IgD-negative memory B cell (primary cell): Measurements from ENCODE around the gene UBE2S. TPM values are rescaled to one million over a fixed set of nuclear protein-coding genes. Genes with fewer than 3 reads are reported as not detected.

Experiments
- H3K27ac Mint-ChIP-seq, 3 donors: one replicate each; pipeline ENCODE4 v1.8.0; 2020 to 2022; ENCODE audit warnings: mild to moderate bottlenecking in 3 of 3, mixed read lengths in 3 of 3, moderate library complexity in 1 of 3
- H3K27me3 Mint-ChIP-seq: one replicate; pipeline ENCODE4 v1.8.0; 2021; ENCODE audit warnings: mixed read lengths
- H3K36me3 Mint-ChIP-seq: one replicate; pipeline ENCODE4 v1.8.0; 2020; ENCODE audit warnings: mild to moderate bottlenecking, mixed read lengths
- H3K4me1 Mint-ChIP-seq, 3 donors: one replicate each; pipeline ENCODE4 v1.8.0; 2020 to 2022; ENCODE audit warnings: mixed read lengths in 3 of 3, mild to moderate bottlenecking in 1 of 3
- H3K4me3 Mint-ChIP-seq, 4 donors: one replicate each; pipeline ENCODE4 v1.8.0; 2020 to 2022; ENCODE audit warnings: mild to moderate bottlenecking in 4 of 4, mixed read lengths in 4 of 4, moderate library complexity in 3 of 4
- H3K9me3 Mint-ChIP-seq, 3 donors: one replicate each; pipeline ENCODE4 v1.8.0; 2020 to 2021; ENCODE audit warnings: mixed read lengths in 3 of 3, mild to moderate bottlenecking in 1 of 3
- polyA plus RNA-seq: library from polyadenylated mRNA; unstranded; fragments of 300-500 nt; fragmentation: Illumina TruSeq; gene quantifications from one replicate; pipeline ENCODE4 v1.2.3, GENCODE V29; 2021

UBE2S gene
- polyA plus RNA-seq, 1 donor from 2014 or later: 37.6 TPM

DNA sequence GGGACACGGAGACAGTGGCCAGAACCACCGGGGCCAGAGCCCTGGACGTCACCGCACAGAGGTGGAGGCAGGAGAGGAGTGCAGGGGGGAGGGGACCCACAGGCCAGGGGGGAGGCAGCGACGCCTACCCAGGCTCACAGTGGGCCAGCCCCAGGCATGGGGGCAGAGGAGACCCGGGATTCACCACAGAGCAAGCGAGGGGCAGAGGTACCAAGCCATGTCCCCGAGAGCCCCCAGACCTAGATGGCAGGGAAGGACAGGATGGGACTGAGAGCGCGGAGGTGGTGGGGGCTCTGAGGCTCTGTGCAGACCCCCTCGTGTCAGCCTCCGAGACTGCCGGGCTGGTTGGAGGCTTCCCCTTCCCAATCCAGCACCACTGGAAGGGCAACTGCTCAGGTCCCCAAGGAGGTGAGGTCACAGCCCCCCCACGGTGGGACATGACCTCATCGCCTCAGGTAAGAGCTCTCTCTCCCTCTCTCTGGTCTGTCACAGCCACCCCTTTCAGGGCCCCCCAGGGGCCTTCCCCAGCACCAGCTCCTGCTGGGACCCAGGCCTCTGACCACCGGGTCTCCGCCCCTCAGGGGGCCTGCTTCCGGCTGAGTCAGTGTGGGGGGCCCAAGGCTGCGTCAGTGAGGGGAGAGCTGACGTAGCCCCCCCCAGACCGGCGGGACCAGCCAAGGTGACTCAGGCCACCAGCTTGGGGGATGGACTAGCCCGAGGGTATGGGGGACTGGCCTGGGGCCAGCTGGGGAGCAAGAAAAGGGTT, 35.1 kb downstream of the UBE2S start:
- Mint-ChIP-seq H3K9me3 (peaks cover 0 to 4% (median 0%) of the 10 kb centered on the region in 3 donors), H3K27me3 (peaks cover 25% of the 10 kb centered on the region), H3K36me3 (no peaks in the 10 kb centered on the region), H3K4me3 (peak overlapping the region in 1 of 4 donors; percentile 54), H3K27ac (no peak overlapping the region), H3K4me1 (peaks cover 0 to 9% (median 7%) of the 10 kb centered on the region in 3 donors)

DNA sequence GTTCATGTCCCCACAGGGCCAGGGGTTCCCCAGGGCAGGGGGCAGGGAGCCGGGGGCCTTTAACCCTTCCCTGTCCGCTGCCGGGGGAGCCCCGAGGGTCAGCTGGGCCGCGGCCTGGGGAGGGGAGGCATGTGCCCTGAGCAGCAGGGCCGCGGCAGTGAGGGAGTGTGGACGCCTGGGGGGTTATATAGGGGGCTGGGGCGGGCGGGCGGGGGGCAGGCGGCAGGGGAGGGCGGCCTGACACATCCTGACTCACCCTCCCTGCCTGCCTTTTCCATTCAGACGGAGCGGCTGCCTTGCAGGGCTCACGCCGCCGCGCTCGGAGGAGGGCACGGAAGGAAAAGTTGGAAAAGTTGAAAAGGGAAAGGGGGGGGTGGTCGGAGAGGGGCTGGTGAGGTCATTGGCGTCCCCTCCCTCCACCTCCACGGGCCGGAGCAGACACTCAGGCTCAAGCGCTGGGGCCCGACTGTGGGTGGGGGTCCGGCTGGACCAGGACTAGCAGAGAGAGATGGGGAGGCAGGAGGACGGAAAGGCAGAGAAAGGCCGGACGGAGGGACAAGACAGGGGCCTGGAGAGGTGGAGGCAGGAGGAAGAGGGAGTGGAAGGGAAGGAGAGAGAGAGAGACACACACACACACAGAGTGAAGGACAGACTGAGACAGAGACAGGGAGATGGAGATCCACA, 37.1 kb downstream of the UBE2S start, which contains the start of gene IL11:
Gene IL11, minus strand, starts transcription at position 159 of the 684 bp plus-strand sequence. Its CDS starts 153 bp downstream, at position 6.
- H3K4me3 Mint-ChIP-seq: peak within 1 kb of the TSS; percentile 8 to 90 (median 63)
- H3K9me3 Mint-ChIP-seq: peaks cover 0 to 4% (median 0%) of the 10 kb centered on the region in 3 donors
- peaks cover 0 to 9% (median 7%) of the 10 kb centered on the region in 3 donors for H3K4me1 Mint-ChIP-seq
- H3K36me3 Mint-ChIP-seq: no peaks in the 10 kb centered on the region
- peaks cover 28% of the 10 kb centered on the region for H3K27me3 Mint-ChIP-seq
- H3K27ac Mint-ChIP-seq: peak within 1 kb of the TSS in 1 of 3 donors; percentile 2

DNA sequence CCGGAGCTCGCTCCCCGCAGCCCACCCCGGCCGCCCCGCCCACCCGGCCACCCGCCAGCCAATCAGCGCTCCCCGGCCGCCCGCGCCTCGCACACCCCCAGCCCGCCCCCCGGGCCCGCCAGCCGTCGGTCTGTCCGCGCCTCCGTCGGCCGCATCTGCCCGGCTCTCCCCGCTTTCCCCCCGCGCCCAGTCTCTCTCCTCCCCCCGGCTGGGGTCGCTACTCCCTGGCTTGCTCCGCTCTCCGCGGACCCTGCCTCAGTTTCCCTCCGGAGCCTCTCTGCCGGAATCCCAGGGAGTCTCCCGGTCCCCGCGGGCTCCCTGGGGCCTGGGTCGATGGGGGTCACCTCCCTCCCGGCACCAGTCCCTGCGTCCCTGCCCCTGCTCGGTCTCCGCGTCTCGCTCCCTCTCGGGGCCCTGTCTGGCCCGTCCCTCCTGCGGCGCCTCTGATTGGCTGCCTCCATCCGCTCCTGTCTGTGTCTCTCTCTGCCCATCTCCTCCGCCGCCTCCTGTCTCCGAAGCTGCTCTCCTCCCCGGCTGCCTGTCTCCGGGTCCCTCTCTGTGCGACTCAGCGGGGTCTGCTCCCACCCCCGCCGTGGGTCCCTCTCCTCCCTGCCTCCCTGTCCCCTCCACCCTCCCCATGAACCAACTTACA, 37.8 kb downstream of the UBE2S start:
- H3K4me1 Mint-ChIP-seq: peaks cover 0 to 9% (median 7%) of the 10 kb centered on the region in 3 donors
- no peak overlapping the region for H3K27ac Mint-ChIP-seq
- peak overlapping the region in 3 of 4 donors; percentile 50 to 90 (median 76) for H3K4me3 Mint-ChIP-seq
- H3K27me3 Mint-ChIP-seq: peaks cover 29% of the 10 kb centered on the region
- H3K9me3 Mint-ChIP-seq: peaks cover 0 to 4% (median 0%) of the 10 kb centered on the region in 3 donors
- H3K36me3 Mint-ChIP-seq: no peaks in the 10 kb centered on the region

DNA sequence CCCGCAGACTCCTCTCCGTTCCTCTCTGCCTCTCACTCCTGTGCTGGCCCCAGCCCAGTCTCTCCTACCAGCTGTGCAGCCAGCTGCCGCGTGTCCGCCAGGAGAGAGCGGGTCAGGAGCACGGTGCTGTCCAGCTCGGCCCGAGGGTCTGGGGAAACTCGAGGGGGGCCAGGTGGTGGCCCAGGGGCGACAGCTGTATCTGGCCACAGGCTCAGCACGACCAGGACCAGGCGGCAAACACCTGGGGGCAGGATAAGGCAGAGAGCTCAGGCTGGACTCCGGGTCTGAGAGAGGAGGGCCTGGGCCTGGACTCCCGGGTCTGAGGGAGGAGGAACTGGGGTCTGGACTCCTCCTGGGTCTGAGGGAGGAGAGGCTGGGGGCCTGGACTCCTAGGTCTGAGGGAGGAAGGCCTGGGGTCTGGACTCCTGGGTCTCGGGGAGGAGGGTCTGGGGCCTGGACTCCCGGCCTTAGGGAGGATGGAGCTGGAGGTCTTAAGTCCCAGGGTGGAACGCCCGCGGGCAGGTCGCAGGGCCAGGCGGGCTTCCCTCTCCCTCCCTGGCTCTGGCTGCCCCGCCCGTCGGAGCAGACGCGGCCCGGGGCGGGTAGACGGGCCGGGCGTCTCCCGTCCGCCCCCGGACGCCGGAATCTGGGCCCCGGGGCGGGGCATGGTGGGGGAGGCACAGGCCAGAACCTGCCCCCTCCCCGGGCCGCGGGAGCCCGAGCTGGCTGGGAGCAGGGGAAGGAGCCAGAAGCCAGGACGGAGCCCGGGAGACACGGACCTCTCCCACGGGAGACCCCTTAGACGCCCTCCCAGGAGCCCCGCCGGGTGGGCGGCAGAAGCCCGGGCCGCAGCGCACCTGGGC, 38.7 kb downstream of the UBE2S start:
- H3K27ac Mint-ChIP-seq: no peak overlapping the region
- H3K27me3 Mint-ChIP-seq: peaks cover 28% of the 10 kb centered on the region
- peak overlapping the region in 1 of 4 donors; percentile 68 for H3K4me3 Mint-ChIP-seq

DNA sequence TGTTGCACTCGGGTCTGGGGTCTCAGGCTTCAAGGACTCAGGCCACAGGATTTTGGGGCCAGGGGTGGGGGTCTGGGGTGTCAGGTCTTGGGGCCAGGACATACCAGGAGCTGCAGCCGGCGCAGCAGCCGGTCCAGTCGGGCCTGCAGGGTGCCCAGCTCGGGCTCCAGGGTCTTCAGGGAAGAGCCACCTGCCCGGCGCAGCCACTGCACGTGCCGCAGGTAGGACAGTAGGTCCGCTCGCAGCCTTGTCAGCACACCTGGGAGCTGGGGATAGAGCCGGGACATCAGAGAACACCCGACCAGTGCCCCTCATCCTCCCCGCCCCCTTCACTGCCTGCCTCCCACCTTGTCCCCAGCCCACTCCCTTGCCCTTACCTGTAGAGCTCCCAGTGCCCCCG, 39.5 kb downstream of the UBE2S start:
- H3K27ac Mint-ChIP-seq: no peak overlapping the region
- H3K27me3 Mint-ChIP-seq: peaks cover 24% of the 10 kb centered on the region
- peaks cover 0 to 7% (median 4%) of the 10 kb centered on the region in 3 donors for H3K4me1 Mint-ChIP-seq
- H3K4me3 Mint-ChIP-seq: peak overlapping the region in 2 of 4 donors; percentile 17 to 60
- no peaks in the 10 kb centered on the region for H3K36me3 Mint-ChIP-seq
- peaks cover 0 to 4% (median 0%) of the 10 kb centered on the region in 3 donors for H3K9me3 Mint-ChIP-seq

More for the DNA sequence above, 38.7 kb downstream of the UBE2S start:
- Mint-ChIP-seq H3K9me3 (peaks cover 0 to 4% (median 0%) of the 10 kb centered on the region in 3 donors), H3K4me1 (peaks cover 0 to 9% (median 7%) of the 10 kb centered on the region in 3 donors), H3K36me3 (no peaks in the 10 kb centered on the region)

DNA sequence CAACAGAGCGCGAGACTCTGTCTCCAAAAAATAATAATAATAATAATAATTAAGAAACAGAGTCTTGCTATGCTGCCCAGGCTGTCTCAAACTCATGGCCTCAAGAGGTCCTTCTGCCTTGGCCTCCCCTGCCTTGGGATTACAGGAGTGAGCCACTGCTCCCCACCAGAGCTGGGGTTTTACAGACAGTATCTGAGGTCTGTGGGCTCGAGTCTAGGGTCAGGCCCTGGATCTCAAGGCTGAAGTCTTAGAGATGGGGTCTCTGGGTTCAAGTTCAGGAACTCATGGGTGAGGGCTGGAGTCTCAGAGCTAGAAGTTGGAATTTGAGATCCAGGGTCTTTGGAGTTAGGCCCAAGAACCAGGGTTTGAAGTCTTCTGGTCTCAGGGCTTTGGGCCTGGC, 40.8 kb downstream of the UBE2S start:
- Mint-ChIP-seq H3K4me1 (peaks cover 0 to 7% (median 4%) of the 10 kb centered on the region in 3 donors), H3K36me3 (no peaks in the 10 kb centered on the region), H3K27me3 (peaks cover 20% of the 10 kb centered on the region), H3K27ac (peak overlapping the region in 1 of 3 donors; percentile 65), H3K9me3 (peaks cover 0 to 2% (median 0%) of the 10 kb centered on the region in 3 donors), H3K4me3 (no peak overlapping the region)

DNA sequence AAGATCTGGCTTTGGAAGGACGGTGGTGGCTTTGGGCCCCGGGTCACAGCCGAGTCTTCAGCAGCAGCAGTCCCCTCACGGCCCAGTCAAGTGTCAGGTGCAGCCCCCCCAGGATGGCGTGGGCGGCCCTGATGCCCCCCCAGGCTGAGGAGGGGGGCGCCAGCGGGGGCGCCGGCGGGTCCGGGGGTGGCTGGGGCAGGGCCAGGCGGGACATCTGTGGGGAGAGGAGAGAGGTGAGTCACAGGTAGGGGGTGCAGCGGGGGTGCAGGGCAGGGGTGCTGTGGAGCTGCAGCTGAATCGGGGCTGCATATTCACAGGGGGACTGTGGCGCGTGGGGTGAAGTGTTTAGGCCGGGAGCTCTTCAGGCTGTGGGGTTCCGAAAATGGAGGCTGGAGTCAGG, 41.6 kb downstream of the UBE2S start:
- Mint-ChIP-seq H3K36me3 (no peaks in the 10 kb centered on the region), H3K27ac (peak overlapping the region in 1 of 3 donors; percentile 31), H3K27me3 (peaks cover 18% of the 10 kb centered on the region), H3K4me1 (peaks cover 0 to 5% (median 4%) of the 10 kb centered on the region in 3 donors), H3K4me3 (no peak overlapping the region), H3K9me3 (peaks cover 0 to 2% (median 0%) of the 10 kb centered on the region in 3 donors)

DNA sequence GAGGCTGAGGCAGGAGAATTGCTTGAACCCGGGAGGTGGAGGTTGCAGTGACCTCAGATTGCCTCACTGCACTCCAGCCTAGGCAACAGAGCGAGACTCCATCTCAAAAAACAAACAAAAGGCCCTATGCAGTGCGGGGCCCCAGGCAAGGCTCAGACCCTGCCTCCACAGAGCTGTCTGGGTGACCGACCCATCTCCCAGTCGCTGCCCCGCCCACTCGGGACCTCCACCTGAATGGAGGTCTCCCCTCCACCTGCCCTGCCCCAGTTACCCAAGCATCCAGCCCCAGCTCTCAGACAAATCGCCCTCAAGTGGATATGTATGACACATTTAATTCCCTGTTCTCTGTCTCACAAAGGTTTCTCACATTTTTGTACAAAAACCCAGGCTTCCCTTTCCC, 42.3 kb downstream of the UBE2S start:
- H3K9me3 Mint-ChIP-seq: peaks cover 0 to 2% (median 0%) of the 10 kb centered on the region in 3 donors
- no peaks in the 10 kb centered on the region for H3K36me3 Mint-ChIP-seq
- H3K27me3 Mint-ChIP-seq: peaks cover 16% of the 10 kb centered on the region
- H3K4me1 Mint-ChIP-seq: peaks cover 0 to 4% (median 2%) of the 10 kb centered on the region in 3 donors
- H3K4me3 Mint-ChIP-seq: no peak overlapping the region
- H3K27ac Mint-ChIP-seq: no peak overlapping the region

DNA sequence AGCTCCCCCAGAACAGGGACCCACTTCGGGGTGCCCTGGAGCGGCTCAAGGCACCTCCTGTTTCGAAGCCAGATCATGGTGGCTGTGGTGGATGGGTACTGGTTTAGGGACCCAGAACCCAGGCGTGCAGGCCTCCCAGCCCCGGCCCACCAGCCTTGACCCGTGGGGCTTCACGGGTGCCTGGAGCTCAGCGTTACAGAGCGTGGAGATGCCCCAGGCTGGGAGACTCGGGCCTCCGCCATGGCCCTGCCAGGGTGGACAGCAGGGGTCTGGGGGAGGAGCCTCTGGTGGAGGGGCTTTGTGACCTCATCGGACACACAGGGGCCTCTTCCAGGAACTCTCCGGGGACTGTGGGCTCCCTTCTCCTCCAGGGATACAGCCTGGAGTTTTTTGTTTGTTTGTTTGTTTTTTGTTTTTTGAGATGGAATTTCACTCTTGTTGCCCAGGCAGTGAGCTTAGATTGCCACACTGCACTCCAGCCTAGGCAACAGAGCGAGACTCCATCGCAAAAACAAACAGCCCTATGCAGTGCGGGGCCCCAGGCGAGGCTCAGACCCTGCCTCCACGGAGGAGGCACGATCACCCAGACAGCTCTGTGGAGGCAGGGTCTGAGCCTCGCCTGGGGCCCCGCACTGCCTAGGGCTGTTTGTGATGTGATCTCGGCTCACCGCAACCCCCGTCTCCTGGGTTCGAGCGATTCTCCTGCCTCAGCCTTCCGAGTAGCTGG, 44.4 kb downstream of the UBE2S start, which contains the start of gene GARIN5B:
Gene GARIN5B, minus strand, starts transcription at position 271 of the 727 bp plus-strand sequence. Its CDS starts 194 bp downstream, at position 77.
- no peaks in the 10 kb centered on the region for H3K4me1 Mint-ChIP-seq
- no peak within 1 kb of the TSS for H3K27ac Mint-ChIP-seq
- H3K4me3 Mint-ChIP-seq: peak within 1 kb of the TSS in 1 of 4 donors; percentile 54
- no peaks in the 10 kb centered on the region for H3K36me3 Mint-ChIP-seq
- peaks cover 12% of the 10 kb centered on the region for H3K27me3 Mint-ChIP-seq
- H3K9me3 Mint-ChIP-seq: no peaks in the 10 kb centered on the region

DNA sequence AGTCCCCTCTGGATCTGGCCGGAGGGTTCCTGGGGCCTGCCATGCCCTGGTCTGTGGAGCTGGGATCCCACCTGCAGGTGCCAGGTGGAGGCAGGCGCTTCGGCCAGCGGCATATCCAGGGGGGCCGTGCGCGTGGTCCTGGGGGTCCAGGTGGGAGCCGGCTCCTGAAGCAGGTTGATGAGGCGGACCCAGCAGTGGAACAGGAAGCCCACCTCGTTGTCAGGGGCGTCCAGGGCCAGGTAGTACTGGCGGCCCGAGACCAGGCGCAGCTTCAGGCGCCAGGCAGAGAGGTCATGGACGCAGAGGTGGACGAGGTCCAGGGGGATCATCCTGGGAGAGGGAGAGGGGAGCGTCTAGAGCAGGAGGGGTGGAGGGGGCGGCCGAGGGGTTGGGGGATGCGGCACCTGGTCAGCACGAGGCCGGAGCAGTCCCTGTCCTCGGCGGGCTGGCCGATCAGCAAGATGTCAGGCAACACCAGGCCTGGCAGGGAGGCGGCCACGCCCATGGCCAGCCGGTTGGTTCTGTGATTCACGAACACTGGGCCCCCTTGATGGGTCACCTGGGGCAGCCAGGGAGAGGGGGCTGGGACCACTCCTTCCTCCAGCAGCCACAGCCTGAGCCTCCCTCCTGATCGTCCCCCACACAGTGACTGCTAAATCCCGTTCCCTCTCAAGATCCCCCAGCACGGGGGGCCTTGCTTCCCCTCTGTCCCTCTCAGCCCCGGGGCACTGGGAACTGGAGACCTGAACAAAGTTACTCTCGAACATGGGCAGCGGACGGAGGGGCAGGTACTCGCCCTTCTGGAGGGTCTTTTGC, 45.2 kb downstream of the UBE2S start:
- Mint-ChIP-seq H3K36me3 (peaks cover 2% of the 10 kb centered on the region), H3K9me3 (peaks cover 0 to 2% (median 0%) of the 10 kb centered on the region in 3 donors), H3K27ac (no peak overlapping the region), H3K4me3 (peak overlapping the region in 1 of 4 donors; percentile 54), H3K4me1 (no peaks in the 10 kb centered on the region), H3K27me3 (peaks cover 10% of the 10 kb centered on the region)

DNA sequence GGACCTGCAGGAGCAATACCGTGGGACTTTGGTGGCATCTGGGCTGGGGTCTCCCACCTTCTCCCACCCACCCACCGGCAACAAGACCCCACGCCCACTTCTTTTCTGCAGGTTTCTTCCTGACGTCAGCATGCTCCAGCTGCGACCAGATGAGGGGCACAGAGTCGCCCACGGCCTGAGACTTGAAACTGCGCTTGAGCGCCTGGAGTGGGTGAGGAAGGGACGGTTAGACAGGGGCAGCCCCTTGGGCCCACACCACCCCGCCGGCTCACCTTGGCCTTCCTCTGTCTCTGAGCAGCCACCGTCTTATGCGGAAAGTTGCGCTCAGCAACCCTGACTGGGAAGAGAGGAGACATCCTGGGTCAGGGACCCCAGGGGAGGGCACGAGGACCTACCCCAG, 46.7 kb downstream of the UBE2S start:
- H3K4me1 Mint-ChIP-seq: no peaks in the 10 kb centered on the region
- no peak overlapping the region for H3K27ac Mint-ChIP-seq
- H3K9me3 Mint-ChIP-seq: peaks cover 0 to 2% (median 0%) of the 10 kb centered on the region in 3 donors
- H3K4me3 Mint-ChIP-seq: no peak overlapping the region
- H3K36me3 Mint-ChIP-seq: peaks cover 2% of the 10 kb centered on the region
- H3K27me3 Mint-ChIP-seq: peaks cover 19% of the 10 kb centered on the region

DNA sequence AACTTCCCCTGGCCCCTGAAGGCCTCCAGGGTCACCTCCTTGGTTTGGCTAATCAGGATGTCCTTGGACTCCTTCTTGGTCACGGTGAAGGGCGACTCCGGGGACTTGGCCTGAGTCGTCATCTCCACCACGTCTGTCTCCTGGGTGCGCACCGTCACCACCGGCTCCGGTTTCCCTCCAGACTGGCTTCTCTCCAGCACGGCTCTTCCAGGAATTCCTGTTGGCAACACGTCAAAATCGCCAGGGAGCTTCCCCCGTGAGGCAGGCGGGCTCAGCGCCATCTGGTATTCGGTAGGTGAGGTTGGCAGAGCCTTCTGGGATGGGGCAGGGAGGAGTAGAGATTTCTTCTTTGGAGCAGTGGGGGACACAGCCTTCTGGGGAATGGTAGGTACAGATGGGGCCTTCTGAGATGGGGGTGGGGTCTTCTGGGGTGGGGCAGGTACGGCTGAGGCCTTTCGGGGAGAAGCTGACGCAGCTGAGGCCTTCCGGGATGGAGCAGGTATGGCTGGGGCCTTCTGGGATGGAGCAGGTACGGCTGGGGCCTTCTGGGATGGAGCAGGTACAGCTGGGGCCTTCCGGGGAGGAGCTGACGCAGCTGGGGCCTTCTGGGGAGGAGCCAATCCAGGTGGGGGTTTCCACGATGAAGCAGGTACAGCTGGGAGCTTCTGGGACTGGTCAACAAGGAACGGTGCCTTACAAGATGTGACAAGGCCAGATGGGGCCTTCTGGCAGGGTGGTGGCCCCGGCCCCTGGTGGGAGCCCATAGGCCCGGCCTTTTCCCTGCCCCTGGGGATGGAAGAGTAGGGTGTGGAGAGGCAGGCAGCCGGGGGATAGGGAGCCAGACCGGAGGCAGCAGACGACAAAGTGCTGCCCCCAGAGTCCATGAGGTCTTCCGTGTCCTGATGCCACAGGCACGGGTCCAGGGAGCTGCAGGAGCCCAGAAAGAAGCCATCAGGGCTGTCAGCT, 48.4 kb downstream of the UBE2S start:
- H3K27me3 Mint-ChIP-seq: peaks cover 22% of the 10 kb centered on the region

More for the DNA sequence above, 48.4 kb downstream of the UBE2S start:
- Mint-ChIP-seq H3K36me3 (peaks cover 2% of the 10 kb centered on the region), H3K27ac (no peak overlapping the region), H3K4me3 (no peak overlapping the region), H3K9me3 (peaks cover 0 to 2% (median 0%) of the 10 kb centered on the region in 3 donors), H3K4me1 (no peaks in the 10 kb centered on the region)
